B cell (primary cell): ENCODE measurements around the gene POU5F1. TPM values are rescaled to one million over a fixed set of nuclear protein-coding genes. Genes with fewer than 3 reads are reported as not detected.

ENCODE experiments used
- ATAC-seq: fragments of 200-7000 bp; cut with Tn5 transposase; one replicate; pipeline ENCODE4 v1.10.0; 2021; ENCODE audit warnings: low read depth, mild to moderate bottlenecking, moderate number of reproducible peaks, moderate library complexity
- CTCF ChIA-PET: fragments of 350-600 bp; sonication (Branson Sonifier 250); formaldehyde crosslinking; loops from one replicate; lab custom pipeline; 2021; ENCODE audit warnings: antibody characterized with exemption, inconsistent platforms; lab: Charles Lee
- POLR2A ChIA-PET: fragments of 350-600 bp; sonication (Branson Sonifier 250); formaldehyde crosslinking; loops from one replicate; lab custom pipeline; 2021; ENCODE audit warnings: antibody characterized with exemption; lab: Charles Lee
- DNase-seq: peaks from one replicate; pipeline ENCODE4 v3.0.0; 2013
- H2AFZ ChIP-seq: 2 replicates; pipeline ENCODE4 v1.6.1; 2012; ENCODE audit warnings: mild to moderate bottlenecking, low read depth, low read length; ENCODE audit not compliant: insufficient read depth, poor library complexity, severe bottlenecking
- H3K27ac ChIP-seq, 2 donors: 1 replicate in 1 of 2; 2 replicates in 1 of 2; pipeline ENCODE4 v1.5.1; 2012 to 2013; ENCODE audit warnings: low read length in 2 of 2, mild to moderate bottlenecking in 2 of 2, moderate library complexity in 1 of 2
- H3K27me3 ChIP-seq, 4 experiments: fragments of 200-600 bp in 1 of 4; sonication (generic) in 1 of 4; replicated peaks in 1 of 4; 1 replicate in 2 of 4; 2 replicates in 2 of 4; pipeline versions ENCODE4 v1.6.1 to v1.7.0; 2013 to 2016; ENCODE audit warnings: low read length in 3 of 4, mild to moderate bottlenecking in 2 of 4, mixed read lengths in 1 of 4, moderate library complexity in 1 of 4; ENCODE audit not compliant: insufficient read depth in 4 of 4, control insufficient read depth in 3 of 4; ENCODE audit errors: control extremely low read depth in 1 of 4
- H3K36me3 ChIP-seq, 2 experiments: replicated peaks in 1 of 2; 1 replicate in 1 of 2; 2 replicates in 1 of 2; pipeline versions ENCODE4 v1.6.1 to v1.7.1; 2013; ENCODE audit warnings: low read length in 1 of 2; ENCODE audit not compliant: insufficient read depth in 2 of 2, control insufficient read depth in 1 of 2; ENCODE audit errors: control extremely low read depth in 1 of 2, extremely low read depth in 1 of 2
- H3K4me1 ChIP-seq, 2 donors: fragments of 200-600 bp in 1 of 2; sonication (generic) in 1 of 2; 1 replicate in 1 of 2; 2 replicates in 1 of 2; pipeline versions ENCODE4 v1.5.1 to v1.6.1; 2013 to 2017; ENCODE audit warnings: low read length in 2 of 2; ENCODE audit not compliant: control insufficient read depth in 2 of 2, insufficient read depth in 2 of 2
- H3K4me2 ChIP-seq: replicated peaks from 2 replicates; pipeline ENCODE3; 2012; ENCODE audit warnings: mild to moderate bottlenecking, low read depth, low read length; ENCODE audit not compliant: poor library complexity, severe bottlenecking
- H3K4me3 ChIP-seq, 5 experiments: fragments of 200-600 bp in 1 of 5; sonication (generic) in 1 of 5; 1 replicate in 3 of 5; 2 replicates in 2 of 5; pipeline versions ENCODE4 v1.5.1 to v1.7.0; 2011 to 2016; ENCODE audit warnings: low read length in 4 of 5, mild to moderate bottlenecking in 4 of 5, low read depth in 2 of 5, control low read depth in 1 of 5, moderate library complexity in 1 of 5; ENCODE audit not compliant: insufficient read depth in 1 of 5; ENCODE audit errors: control extremely low read depth in 1 of 5, extremely low read depth in 1 of 5
- H3K79me2 ChIP-seq: fragments of 200-600 bp; sonication (generic); one replicate; pipeline ENCODE4 v1.6.0; 2016; ENCODE audit warnings: low read length; ENCODE audit not compliant: control insufficient read depth, insufficient read depth
- H3K9ac ChIP-seq: fragments of 200-600 bp; sonication (generic); 2 replicates; pipeline ENCODE4 v1.6.1; 2017; ENCODE audit warnings: mild to moderate bottlenecking, low read length, moderate library complexity
- H3K9me3 ChIP-seq, 3 donors: one replicate each; pipeline versions ENCODE4 v1.6.1 to v1.7.1; 2013; ENCODE audit warnings: low read length in 2 of 3; ENCODE audit not compliant: control insufficient read depth in 2 of 3, insufficient read depth in 1 of 3; ENCODE audit errors: control extremely low read depth in 1 of 3
- H4K20me1 ChIP-seq: 2 replicates; pipeline ENCODE4 v1.6.0; 2012; ENCODE audit warnings: mild to moderate bottlenecking, low read length; ENCODE audit not compliant: insufficient read depth, control insufficient read depth, poor library complexity, severe bottlenecking
- H3K27ac Mint-ChIP-seq: one replicate; pipeline ENCODE4 v1.8.0; 2021; ENCODE audit warnings: mixed read lengths
- H3K27me3 Mint-ChIP-seq: one replicate; pipeline ENCODE4 v1.8.0; 2021; ENCODE audit warnings: mixed read lengths
- H3K4me1 Mint-ChIP-seq: one replicate; pipeline ENCODE4 v1.8.0; 2021; ENCODE audit warnings: mixed read lengths
- H3K4me3 Mint-ChIP-seq: one replicate; pipeline ENCODE4 v1.8.0; 2021; ENCODE audit warnings: mixed read lengths
- H3K9me3 Mint-ChIP-seq: one replicate; pipeline ENCODE4 v1.8.0; 2022; ENCODE audit warnings: mixed read lengths; ENCODE audit not compliant: insufficient read depth
- EZH2 ChIP-seq: IDR thresholded peaks from 2 replicates; pipeline ENCODE4 v1.6.1; 2012; ENCODE audit warnings: borderline replicate concordance, low read depth, mild to moderate bottlenecking, moderate library complexity, low read length; ENCODE audit not compliant: insufficient read depth, poor library complexity, severe bottlenecking
- WGBS: methylation state at CpG from one replicate; pipeline ENCODE4 v1.1.5; 2013; ENCODE audit warnings: missing lambda C conversion rate; ENCODE audit not compliant: insufficient coverage; 5-methylcytosine and 5-hydroxymethylcytosine counted together
- intact Hi-C: fragments of 100-400 bp; cut with micrococcal nuclease; formaldehyde crosslinking; loops from one replicate; pipeline ENCODE4 v1.10.0; 2022
- polyA plus RNA-seq: library from polyadenylated mRNA; depleted of rRNA; stranded (reverse); fragments of >200 nt; gene quantifications from 2 replicates; pipeline ENCODE4 v1.2.3, GENCODE V29; 2012
- total RNA-seq, 2 donors: library from RNA; stranded (reverse); fragments of 120-200 nt in 1 of 2; gene quantifications; 1 replicate in 1 of 2; 2 replicates in 1 of 2; pipeline versions ENCODE4 v1.2.3 to v1.2.4, GENCODE V29; 2013 to 2022
- TF ChIP-seq, protein P1 (sequence below): fragments of 200-600 bp; IDR thresholded peaks from one replicate; pipeline ENCODE4 v1.8.0; 2022; ENCODE audit warnings: antibody characterized with exemption, mild to moderate bottlenecking

POU5F1 gene
- total and polyA plus RNA-seq, 2 donors (not counting 1 experiment from before 2014, with no cell fraction given): 0.76 to 0.88 TPM

GRCh38 chr6:31154436-31154835, 16.0 kb downstream of the POU5F1 start:
- H3K4me3 Mint-ChIP-seq: no peak overlapping the region
- H2AFZ ChIP-seq: no peak overlapping the region
- no peak overlapping the region for H3K9ac ChIP-seq
- intact Hi-C loops: loop anchor here (10.0 kb wide), 1 partner anchor 310 kb away; no protein-coding TSS in a partner anchor
- CTCF ChIA-PET: no interaction called here
- no peaks in the 10 kb centered on the region for H3K9me3 ChIP-seq
- H3K4me1 Mint-ChIP-seq: peaks cover 22% of the 10 kb centered on the region
- DNase-seq (no peak), ATAC-seq (no peak)
- POLR2A ChIA-PET: no interaction called here
- H3K27me3 Mint-ChIP-seq: no peaks in the 10 kb centered on the region
- peaks cover 13 to 20% of the 10 kb centered on the region in 2 donors for H3K4me1 ChIP-seq
- no peak overlapping the region for H3K4me3 ChIP-seq
- peaks cover 5% of the 10 kb centered on the region for H3K79me2 ChIP-seq
- 92% methylated on average over 15 of the region's 15 CpGs for WGBS
- H4K20me1 ChIP-seq: no peaks in the 10 kb centered on the region
- H3K27me3 ChIP-seq: no peaks in the 10 kb centered on the region
- no peak overlapping the region for H3K27ac Mint-ChIP-seq
- H3K36me3 ChIP-seq: peaks cover 0 to 14% of the 10 kb centered on the region in 2 experiments
- H3K4me2 ChIP-seq: no peak overlapping the region
- TF ChIP-seq EZH2: no peak
- TF ChIP-seq, protein P1, sequence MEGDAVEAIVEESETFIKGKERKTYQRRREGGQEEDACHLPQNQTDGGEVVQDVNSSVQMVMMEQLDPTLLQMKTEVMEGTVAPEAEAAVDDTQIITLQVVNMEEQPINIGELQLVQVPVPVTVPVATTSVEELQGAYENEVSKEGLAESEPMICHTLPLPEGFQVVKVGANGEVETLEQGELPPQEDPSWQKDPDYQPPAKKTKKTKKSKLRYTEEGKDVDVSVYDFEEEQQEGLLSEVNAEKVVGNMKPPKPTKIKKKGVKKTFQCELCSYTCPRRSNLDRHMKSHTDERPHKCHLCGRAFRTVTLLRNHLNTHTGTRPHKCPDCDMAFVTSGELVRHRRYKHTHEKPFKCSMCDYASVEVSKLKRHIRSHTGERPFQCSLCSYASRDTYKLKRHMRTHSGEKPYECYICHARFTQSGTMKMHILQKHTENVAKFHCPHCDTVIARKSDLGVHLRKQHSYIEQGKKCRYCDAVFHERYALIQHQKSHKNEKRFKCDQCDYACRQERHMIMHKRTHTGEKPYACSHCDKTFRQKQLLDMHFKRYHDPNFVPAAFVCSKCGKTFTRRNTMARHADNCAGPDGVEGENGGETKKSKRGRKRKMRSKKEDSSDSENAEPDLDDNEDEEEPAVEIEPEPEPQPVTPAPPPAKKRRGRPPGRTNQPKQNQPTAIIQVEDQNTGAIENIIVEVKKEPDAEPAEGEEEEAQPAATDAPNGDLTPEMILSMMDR: no peak
- no peak overlapping the region for H3K27ac ChIP-seq
- H3K9me3 Mint-ChIP-seq: no peaks in the 10 kb centered on the region

DNA sequence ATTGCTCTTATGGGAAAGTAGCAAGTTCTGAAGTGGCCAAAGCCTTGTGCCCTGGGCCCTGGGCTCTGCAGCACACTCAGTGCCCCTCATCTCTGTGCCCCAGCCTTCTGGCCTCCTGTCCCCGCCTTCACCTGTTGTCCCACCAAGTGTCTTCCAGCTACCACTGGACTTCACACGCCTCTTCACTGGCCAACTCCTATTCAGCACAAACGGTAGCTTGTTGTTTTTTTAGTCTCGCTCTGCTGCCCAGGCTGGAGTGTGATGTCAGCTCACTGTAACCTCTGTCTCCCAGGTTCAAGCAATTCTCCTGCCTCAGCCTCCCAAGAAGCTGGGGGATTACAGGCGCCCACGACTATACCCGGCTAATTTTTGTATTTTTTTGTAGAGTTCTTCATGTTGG, 17.7 kb downstream of the POU5F1 start:
- Mint-ChIP-seq H3K27me3 (no peaks in the 10 kb centered on the region), H3K4me1 (peaks cover 11% of the 10 kb centered on the region), H3K27ac (no peak overlapping the region), H3K4me3 (no peak overlapping the region), H3K9me3 (no peaks in the 10 kb centered on the region)
- Histone ChIP-seq H3K4me3 (no peak overlapping the region), H3K9ac (no peak overlapping the region), H3K79me2 (peaks cover 5% of the 10 kb centered on the region), H3K9me3 (no peaks in the 10 kb centered on the region), H3K36me3 (peaks cover 0 to 14% of the 10 kb centered on the region in 2 experiments), H3K27me3 (no peaks in the 10 kb centered on the region), H3K4me2 (no peak overlapping the region), H3K4me1 (peaks cover 6 to 10% of the 10 kb centered on the region in 2 donors), H4K20me1 (no peaks in the 10 kb centered on the region), H3K27ac (no peak overlapping the region), H2AFZ (no peak overlapping the region)
- no peak for ATAC-seq
- TF ChIP-seq, protein P1: no peak
- TF ChIP-seq EZH2: no peak
- 100% methylated on average over 6 of the region's 7 CpGs for WGBS
- DNase-seq: no peak
- ChIA-PET POLR2A (interaction anchor here (0.5 to 0.7 kb wide), 3 partner anchors 232 to 283 kb away, joined by 3 to 5 read pairs (median 3); no protein-coding TSS in a partner anchor), CTCF (interaction anchor here (0.8 kb wide), 1 partner anchor 24 kb away, joined by 3 read pairs; no protein-coding TSS in a partner anchor)
- intact Hi-C loops: loop anchor here (10.0 kb wide), 1 partner anchor 312 kb away; no protein-coding TSS in a partner anchor
